ENCODE results near the gene NEDD8. TPM values are rescaled to one million over a fixed set of nuclear protein-coding genes. Genes with fewer than 3 reads are reported as not detected.

NEDD8 gene
- total RNA-seq, 1 experiment from 2014 or later: 214 TPM

DNA sequence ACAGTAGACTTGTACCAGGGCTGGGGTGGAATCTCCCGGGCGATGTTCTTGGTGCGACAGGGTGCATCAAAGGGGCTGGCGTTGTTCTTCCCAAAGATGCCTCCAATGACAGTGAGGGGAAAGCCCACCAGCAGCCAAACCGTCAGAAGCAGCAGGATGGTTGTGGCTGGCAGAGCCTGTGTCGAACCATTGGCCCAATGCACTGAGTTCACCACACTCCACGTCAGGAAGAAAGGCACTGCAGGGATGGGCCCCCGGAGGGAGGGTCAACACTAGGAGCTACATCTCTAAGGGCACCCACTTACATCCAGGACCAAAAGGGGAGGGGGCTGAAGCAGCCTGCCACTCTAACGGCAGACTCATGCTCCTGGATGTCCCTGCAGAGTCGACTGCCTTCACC lies 41.8 kb downstream of the NEDD8 start:
- H2BK120ac ChIP-seq (ENCODE audit: low read depth, low read length, poor library complexity, severe bottlenecking): no peak overlapping the region
- no peak overlapping the region for H3K27ac ChIP-seq (ENCODE audit: insufficient read length, low read depth, low read length)
- no peak overlapping the region for H3K14ac ChIP-seq (ENCODE audit: insufficient read depth, low read length)
- no peak overlapping the region for H2BK5ac ChIP-seq (ENCODE audit: insufficient read length, low read length)
- no peaks in the 10 kb centered on the region for H3K23me2 ChIP-seq (ENCODE audit: insufficient read length, low read depth, low read length, poor library complexity, severe bottlenecking)
- no peaks in the 10 kb centered on the region for H3K27me3 ChIP-seq (ENCODE audit: insufficient read depth, low read length)
- H3K27ac Mint-ChIP-seq: no peak overlapping the region
- no peak overlapping the region for H3K4me2 ChIP-seq (ENCODE audit: insufficient read depth, insufficient read length, low read length)
- no peak overlapping the region for H3K4ac ChIP-seq (ENCODE audit: low read depth, low read length)
- H3K4me1 Mint-ChIP-seq: peaks cover 22 to 25% of the 10 kb centered on the region in 2 experiments
- DNase-seq: no peak
- no peaks in the 10 kb centered on the region for H3K9me3 ChIP-seq (ENCODE audit: control insufficient read depth, low read depth, low read length)
- H3K23ac ChIP-seq (ENCODE audit: insufficient read length, low read depth, low read length): no peak overlapping the region
- no peak overlapping the region for H4K8ac ChIP-seq (replicated peaks; ENCODE audit: insufficient read length, low read depth, low read length)
- no peak overlapping the region for H2BK12ac ChIP-seq (ENCODE audit: insufficient read length, low read depth, low read length)
- H3K79me2 ChIP-seq (ENCODE audit: insufficient read depth, low read length): no peaks in the 10 kb centered on the region
- no peak overlapping the region for H3K9ac ChIP-seq (ENCODE audit: extremely low read depth, insufficient read length, low read length)
- H4K5ac ChIP-seq (ENCODE audit: insufficient read length, low read depth, low read length): no peak overlapping the region
- H3T11ph ChIP-seq (ENCODE audit: low read length): no peak overlapping the region
- H2AK5ac ChIP-seq (ENCODE audit: insufficient read length, low read length): no peak overlapping the region
- H2BK15ac ChIP-seq (ENCODE audit: low read depth, low read length): no peak overlapping the region
- H3K36me3 Mint-ChIP-seq (ENCODE audit: insufficient read depth in 1 of 3, low read depth in 3 of 3): peaks cover 17 to 64% (median 52%) of the 10 kb centered on the region in 3 experiments
- no peaks in the 10 kb centered on the region for H3K9me3 Mint-ChIP-seq
- H2AFZ ChIP-seq (ENCODE audit: low read length): no peak overlapping the region
- no peak overlapping the region for H2BK20ac ChIP-seq (ENCODE audit: low read depth, low read length, poor library complexity, severe bottlenecking)
- H3K18ac ChIP-seq (ENCODE audit: insufficient read length, low read depth, low read length): no peak overlapping the region
- H3K56ac ChIP-seq (ENCODE audit: insufficient read length, low read depth, low read length): no peak overlapping the region
- H3K79me1 ChIP-seq (ENCODE audit: insufficient read depth, low read depth, low read length, poor library complexity, severe bottlenecking): peaks cover 4% of the 10 kb centered on the region
- no CpG with 5 or more reads among the region's 10 CpGs for WGBS (ENCODE audit: extremely low coverage, insufficient read length, low lambda C conversion rate)
- H3K4me1 ChIP-seq (ENCODE audit: insufficient read depth, low read length): no peaks in the 10 kb centered on the region; the same call in 1 of the 2 replicates
- no peaks in the 10 kb centered on the region for H4K20me1 ChIP-seq (ENCODE audit: control insufficient read depth, insufficient read depth, insufficient read length)
- no peak overlapping the region for H4K91ac ChIP-seq (ENCODE audit: insufficient read length, low read depth, low read length)
- TF ChIP-seq, protein P1, sequence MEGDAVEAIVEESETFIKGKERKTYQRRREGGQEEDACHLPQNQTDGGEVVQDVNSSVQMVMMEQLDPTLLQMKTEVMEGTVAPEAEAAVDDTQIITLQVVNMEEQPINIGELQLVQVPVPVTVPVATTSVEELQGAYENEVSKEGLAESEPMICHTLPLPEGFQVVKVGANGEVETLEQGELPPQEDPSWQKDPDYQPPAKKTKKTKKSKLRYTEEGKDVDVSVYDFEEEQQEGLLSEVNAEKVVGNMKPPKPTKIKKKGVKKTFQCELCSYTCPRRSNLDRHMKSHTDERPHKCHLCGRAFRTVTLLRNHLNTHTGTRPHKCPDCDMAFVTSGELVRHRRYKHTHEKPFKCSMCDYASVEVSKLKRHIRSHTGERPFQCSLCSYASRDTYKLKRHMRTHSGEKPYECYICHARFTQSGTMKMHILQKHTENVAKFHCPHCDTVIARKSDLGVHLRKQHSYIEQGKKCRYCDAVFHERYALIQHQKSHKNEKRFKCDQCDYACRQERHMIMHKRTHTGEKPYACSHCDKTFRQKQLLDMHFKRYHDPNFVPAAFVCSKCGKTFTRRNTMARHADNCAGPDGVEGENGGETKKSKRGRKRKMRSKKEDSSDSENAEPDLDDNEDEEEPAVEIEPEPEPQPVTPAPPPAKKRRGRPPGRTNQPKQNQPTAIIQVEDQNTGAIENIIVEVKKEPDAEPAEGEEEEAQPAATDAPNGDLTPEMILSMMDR (conservative IDR thresholded peaks at IDR 0.05): no peak
- H3K27me3 Mint-ChIP-seq (ENCODE audit: low read depth): no peaks in the 10 kb centered on the region
- no peak overlapping the region for H3K4me3 Mint-ChIP-seq
